ENCODE data around the gene LIPE. TPM values are rescaled to one million over a fixed set of nuclear protein-coding genes. Genes with fewer than 3 reads are reported as not detected.

Gene LIPE
- total RNA-seq, 2 donors from 2014 or later: 9.6 to 16.0 TPM

GRCh38 chr19:42396381-42397262 is 30.6 kb downstream of the LIPE start:
- Histone ChIP-seq H3K9me3 (no peaks in the 10 kb centered on the region), H3K4me3 (peak overlapping the region; percentile 50), H3K27me3 (no peaks in the 10 kb centered on the region), H3K9ac (ENCODE audit: low read depth in 2 of 2, low read length in 2 of 2) (peak overlapping the region; percentile 70 to 82), H3K27ac (peak overlapping the region; percentile 65), H3K36me3 (no peaks in the 10 kb centered on the region), H3K4me1 (no peaks in the 10 kb centered on the region)
- DNase-seq: peak; percentile 99
- intact Hi-C loops (cut with DNase I): loop anchor here (10.0 kb wide), 1 partner anchor 72 kb away; the partner anchor contains the start of gene MEGF8
- TF ChIP-seq CTCF (IDR thresholded peaks at IDR 0.05): no peak

GRCh38 chr19:42394751-42395150 is 32.4 kb downstream of the LIPE start:
- Histone ChIP-seq H3K27ac (no peak overlapping the region), H3K9me3 (no peaks in the 10 kb centered on the region), H3K27me3 (peaks cover 2% of the 10 kb centered on the region), H3K4me1 (no peaks in the 10 kb centered on the region), H3K9ac (ENCODE audit: low read depth in 2 of 2, low read length in 2 of 2) (no peak overlapping the region), H3K36me3 (no peaks in the 10 kb centered on the region), H3K4me3 (no peak overlapping the region)
- DNase-seq: no peak
- intact Hi-C loops (cut with DNase I): loop anchor here (10.0 kb wide), 1 partner anchor 70 kb away; the partner anchor contains the start of gene MEGF8
- no peak for TF ChIP-seq CTCF (IDR thresholded peaks at IDR 0.05)

GRCh38 chr19:42392165-42392564 is 35.0 kb downstream of the LIPE start:
- Histone ChIP-seq H3K9me3 (no peaks in the 10 kb centered on the region), H3K27me3 (peaks cover 6% of the 10 kb centered on the region), H3K4me1 (no peaks in the 10 kb centered on the region), H3K27ac (no peak overlapping the region), H3K36me3 (no peaks in the 10 kb centered on the region), H3K9ac (ENCODE audit: low read depth in 2 of 2, low read length in 2 of 2) (no peak overlapping the region), H3K4me3 (no peak overlapping the region)
- DNase-seq: no peak
- intact Hi-C loops (cut with DNase I): loop anchor here (10.0 kb wide), 1 partner anchor 67 kb away; the partner anchor contains the start of gene MEGF8
- no peak for TF ChIP-seq CTCF (IDR thresholded peaks at IDR 0.05)

GRCh38 chr19:42389899-42390298 is 37.3 kb downstream of the LIPE start, which contains the start of gene CNFN:
Gene CNFN (minus strand): TSS chr19:42390297. CDS start chr19:42389037, 1,260 bp downstream.
- Histone ChIP-seq H3K9me3 (no peaks in the 10 kb centered on the region), H3K4me3 (no peak within 1 kb of the TSS), H3K9ac (ENCODE audit: low read depth in 2 of 2, low read length in 2 of 2) (no peak within 1 kb of the TSS), H3K4me1 (no peaks in the 10 kb centered on the region), H3K36me3 (no peaks in the 10 kb centered on the region), H3K27ac (no peak within 1 kb of the TSS), H3K27me3 (peaks cover 6% of the 10 kb centered on the region)
- no peak for DNase-seq
- TF ChIP-seq CTCF (IDR thresholded peaks at IDR 0.05): no peak
- intact Hi-C loops (cut with DNase I): loop anchor here (10.0 kb wide), 1 partner anchor 65 kb away; the partner anchor contains the start of gene MEGF8

- Histone ChIP-seq H3K9me3 (no peaks in the 10 kb centered on the region), H3K27me3 (peaks cover 6% of the 10 kb centered on the region), H3K4me1 (no peaks in the 10 kb centered on the region), H3K27ac (no peak overlapping the region), H3K36me3 (no peaks in the 10 kb centered on the region), H3K4me3 (no peak overlapping the region), H3K9ac (ENCODE audit: low read depth in 2 of 2, low read length in 2 of 2) (no peak overlapping the region)
- no peak for DNase-seq
- intact Hi-C loops (cut with DNase I): no loop called here
- TF ChIP-seq CTCF (IDR thresholded peaks at IDR 0.05): no peak
Observed at GRCh38 chr19:42388851-42389489, 38.2 kb downstream of the LIPE start.

Measured in colonic mucosa (tissue), 4 donors.